RWPE1 (cell line): Measurements from ENCODE around the gene TRIB2.

Experiments
- CTCF ChIA-PET: fragments of 350-600 bp; sonication (Branson Sonifier 250); formaldehyde crosslinking; extraction: SDS; loops from one replicate; lab custom pipeline; 2021; lab: Yijun Ruan, JAX
- POLR2A ChIA-PET: fragments of 400-600 bp; formaldehyde crosslinking; extraction: SDS; loops from one replicate; lab custom pipeline; 2020; ENCODE audit warnings: antibody characterized with exemption; ENCODE audit not compliant: low non-redundant PET; lab: Yijun Ruan, JAX
- DNase-seq: peaks from one replicate; pipeline ENCODE4 v3.0.0; 2012; ENCODE audit warnings: low spot score
- H3K27ac ChIP-seq: fragments of 450-650 bp; 2 replicates; pipeline ENCODE4 v1.5.1; 2017
- CTCF ChIP-seq: fragments of 450-650 bp; conservative IDR thresholded peaks from 2 replicates; pipeline ENCODE4 v1.5.1; 2017; ENCODE audit warnings: low read depth, mild to moderate bottlenecking

The TRIB2 gene

GRCh38 chr2:12718015-12718671, 1.4 kb downstream of the TRIB2 start:
- CTCF ChIA-PET = interaction anchor here (0.6 to 3.8 kb wide), 11 partner anchors 65 to 1090 kb away, joined by 3 to 32 read pairs (median 4); no protein-coding TSS in a partner anchor
- POLR2A ChIA-PET = no interaction called here
- no peak for TF ChIP-seq CTCF
- DNase-seq = peak; percentile 25
- H3K27ac ChIP-seq = peak overlapping the region; percentile 96

- ChIA-PET CTCF (interaction anchor here (3.4 to 3.8 kb wide), 2 partner anchors 212 to 288 kb away, joined by 31 to 32 read pairs; no protein-coding TSS in a partner anchor), POLR2A (no interaction called here)
- peak overlapping the region; percentile 96 for H3K27ac ChIP-seq
- TF ChIP-seq CTCF = no peak
- DNase-seq = no peak
Measured at GRCh38 chr2:12718711-12719399, 2.1 kb downstream of the TRIB2 start.

GRCh38 chr2:12719400-12720277, 2.9 kb downstream of the TRIB2 start:
- DNase-seq = peak; percentile 40
- POLR2A ChIA-PET = no interaction called here
- CTCF ChIA-PET = interaction anchor here (0.7 to 1.3 kb wide), 3 partner anchors 212 to 577 kb away, joined by 3 to 6 read pairs (median 5); no protein-coding TSS in a partner anchor

GRCh38 chr2:12720278-12720620, 3.5 kb downstream of the TRIB2 start:
- ChIA-PET CTCF (interaction anchor here (0.6 to 1.3 kb wide), 5 partner anchors 125 to 909 kb away, joined by 3 to 6 read pairs (median 3); no protein-coding TSS in a partner anchor), POLR2A (no interaction called here)
- TF ChIP-seq CTCF = no peak
- DNase-seq = no peak
- H3K27ac ChIP-seq = no peak overlapping the region

More at GRCh38 chr2:12719400-12720277, 2.9 kb downstream of the TRIB2 start:
- H3K27ac ChIP-seq = peak overlapping the region; percentile 96
- TF ChIP-seq CTCF = no peak

- DNase-seq = no peak
- no peak overlapping the region for H3K27ac ChIP-seq
- POLR2A ChIA-PET = no interaction called here
- no peak for TF ChIP-seq CTCF
- CTCF ChIA-PET = interaction anchor here (0.6 to 1.3 kb wide), 6 partner anchors 65 to 910 kb away, joined by 3 to 5 read pairs (median 4); no protein-coding TSS in a partner anchor
Measured at GRCh38 chr2:12720754-12721378, 4.1 kb downstream of the TRIB2 start.
